ENCODE data around the gene SPRED2. TPM values are rescaled to one million over a fixed set of nuclear protein-coding genes. Genes with fewer than 3 reads are reported as not detected.

The SPRED2 gene
- total and polyA plus RNA-seq, 2 of the 8 experiments (the other 6 are each of a cell fraction or from before 2014, with no cell fraction given), result 15.3 to 22.5 TPM

DNA sequence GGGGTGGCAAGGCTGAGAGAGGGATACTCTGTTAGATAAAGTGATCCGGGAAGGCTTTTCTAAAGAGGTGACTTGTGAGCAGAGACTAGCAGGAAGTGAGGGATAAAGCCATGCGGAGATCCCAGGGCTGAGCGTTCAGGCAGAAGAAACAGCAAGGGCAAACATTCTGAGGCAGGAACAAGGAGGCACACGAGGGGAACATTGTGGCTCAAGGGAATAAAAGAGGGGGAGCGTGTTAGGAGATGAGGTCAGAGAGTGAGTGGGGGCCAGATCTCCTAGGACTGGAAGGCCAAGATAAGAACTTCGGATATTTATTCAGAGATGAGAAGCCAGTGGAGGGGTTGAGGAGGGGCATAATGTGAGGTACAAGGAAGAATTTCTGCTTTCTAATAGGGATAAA is 137.7 kb downstream of the SPRED2 start:
- Histone ChIP-seq H3K4me2 (ENCODE audit: insufficient read depth in 1 of 2, low read depth in 2 of 2, low read length in 2 of 2) (no peak overlapping the region), H4K8ac (ENCODE audit: extremely low read depth, insufficient read depth, low read length) (no peak overlapping the region), H3K4ac (replicated peaks; ENCODE audit: insufficient read length, low read depth, low read length) (no peak overlapping the region), H3K9me3 (ENCODE audit: insufficient read depth in 2 of 2, low read depth in 1 of 2, low read length in 1 of 2) (no peaks in the 10 kb centered on the region), H2BK15ac (ENCODE audit: low read length) (no peak overlapping the region), H3K4me1 (replicated peaks in 1 of 4; ENCODE audit: control insufficient read depth in 3 of 4, insufficient read depth in 4 of 4, low read length in 3 of 4) (peaks cover 0 to 7% (median under 1%) of the 10 kb centered on the region in 4 experiments; a peak in 2 of 7 replicates), H2AFZ (ENCODE audit: low read length) (no peak overlapping the region), H2BK12ac (ENCODE audit: low read depth, low read length) (no peak overlapping the region), H4K91ac (replicated peaks; ENCODE audit: insufficient read length, low read length) (no peak overlapping the region), H3K23me2 (ENCODE audit: low read depth, low read length) (no peaks in the 10 kb centered on the region), H4K5ac (ENCODE audit: insufficient read length, low read depth, low read length) (no peak overlapping the region), H3K23ac (ENCODE audit: insufficient read length) (no peak overlapping the region), H3K79me1 (ENCODE audit: low read depth, low read length) (no peaks in the 10 kb centered on the region), H2BK20ac (ENCODE audit: low read length) (no peak overlapping the region), H3K14ac (ENCODE audit: insufficient read length) (no peak overlapping the region), H3K27ac (ENCODE audit: low read depth, low read length) (no peak overlapping the region), H3K4me3 (ENCODE audit: extremely low read depth in 1 of 4, insufficient read depth in 2 of 4, low read depth in 3 of 4, low read length in 4 of 4) (no peak overlapping the region), H2BK120ac (replicated peaks; ENCODE audit: low read depth, low read length) (no peak overlapping the region), H3K36me3 (ENCODE audit: control insufficient read depth in 2 of 4, insufficient read depth in 4 of 4, low read length in 3 of 4) (no peaks in the 10 kb centered on the region), H2BK5ac (ENCODE audit: low read depth, low read length) (no peak overlapping the region), H3K9ac (replicated peaks in 1 of 4; ENCODE audit: extremely low read depth in 1 of 4, low read depth in 3 of 4, low read length in 3 of 4) (no peak overlapping the region), H2AK5ac (ENCODE audit: low read depth, low read length) (no peak overlapping the region), H3K18ac (ENCODE audit: extremely low read depth, low read length) (no peak overlapping the region), H3K27me3 (replicated peaks in 1 of 4; ENCODE audit: control insufficient read depth in 3 of 4, extremely low read depth in 1 of 4, insufficient read depth in 3 of 4, low read length in 3 of 4) (no peaks in the 10 kb centered on the region; a peak in 1 of 7 replicates), H3K79me2 (ENCODE audit: control insufficient read depth in 1 of 2, insufficient read depth in 2 of 2, low read length in 2 of 2) (no peaks in the 10 kb centered on the region), H4K20me1 (replicated peaks in 1 of 2; ENCODE audit: control insufficient read depth in 1 of 2, insufficient read depth in 2 of 2, low read length in 2 of 2) (peaks cover 0 to 1% of the 10 kb centered on the region in 2 experiments), H3K56ac (replicated peaks; ENCODE audit: insufficient read length, low read depth, low read length) (no peak overlapping the region)
- CTCF ChIA-PET (ENCODE audit: partially characterized antibody), result interaction anchor here (0.8 to 2.0 kb wide), 4 partner anchors 15 to 279 kb away, joined by 4 to 5 read pairs (median 4); no protein-coding TSS in a partner anchor
- DNase-seq (ENCODE audit: low read depth in 1 of 2, low spot score in 2 of 2) (no peak), FAIRE-seq (no peak)
- 77% methylated on average over 6 of the region's 6 CpGs; no CpG with 5 or more reads in 1 of the 2 experiments for WGBS, 2 experiments (ENCODE audit: extremely low coverage in 1 of 2, insufficient coverage in 1 of 2, insufficient read length in 1 of 2, insufficient replicate concordance in 2 of 2, low coverage in 1 of 2, low lambda C conversion rate in 2 of 2, missing lambda C conversion rate in 1 of 2)
- TF ChIP-seq JUN (IDR thresholded peaks at IDR 0.05; ENCODE audit: low read depth, low read length) (no peak), TEAD4 (IDR thresholded peaks at IDR 0.05; ENCODE audit: low read depth, low read length) (no peak)
- POLR2A ChIA-PET (ENCODE audit: partially characterized antibody), result no interaction called here

Data from H1 (cell line).